ENCODE results near the gene TGM3. TPM values are rescaled to one million over a fixed set of nuclear protein-coding genes. Genes with fewer than 3 reads are reported as not detected.

Gene TGM3
- total and polyA plus RNA-seq, 2 donors (not counting 1 experiment from before 2014, with no cell fraction given): under 0.01 TPM; not detected in 1

- no peaks in the 10 kb centered on the region for H3K27me3 ChIP-seq (ENCODE audit: control insufficient read depth, insufficient read depth, low read length)
- TF ChIP-seq CTCF (conservative IDR thresholded peaks at IDR 0.05 in 1 of 2, IDR thresholded peaks at IDR 0.05 in 1 of 2; ENCODE audit: low read depth in 1 of 2, low read length in 2 of 2) (no peak), EZH2 (IDR thresholded peaks at IDR 0.05; ENCODE audit: low read length, missing control alignments) (no peak)
- DNase-seq (ENCODE audit: low read depth in 2 of 2): no peak
- H3K4me1 ChIP-seq (ENCODE audit: control insufficient read depth, extremely low read depth, insufficient read depth, low read length): no peaks in the 10 kb centered on the region
- no peaks in the 10 kb centered on the region for H4K20me1 ChIP-seq (ENCODE audit: control insufficient read depth, extremely low read depth, insufficient read depth, low read length)
- H3K27ac ChIP-seq (ENCODE audit: insufficient read depth, low read length): no peak overlapping the region
- H3K9ac ChIP-seq (ENCODE audit: insufficient read depth, low read length): no peak overlapping the region
- no peaks in the 10 kb centered on the region for H3K9me3 ChIP-seq (ENCODE audit: control insufficient read depth, insufficient read depth, low read depth, low read length)
- no peak overlapping the region for H3K4me2 ChIP-seq (ENCODE audit: extremely low read depth, insufficient read depth, low read length)
- H2AFZ ChIP-seq (ENCODE audit: low read length): no peak overlapping the region
- H3K36me3 ChIP-seq (ENCODE audit: control insufficient read depth, insufficient read depth, low read length): no peaks in the 10 kb centered on the region
- no peaks in the 10 kb centered on the region for H3K79me2 ChIP-seq (ENCODE audit: control insufficient read depth, insufficient read depth, low read length)
- no peak overlapping the region for H3K4me3 ChIP-seq (replicated peaks in 1 of 4; ENCODE audit: control extremely low read depth in 1 of 4, insufficient read depth in 1 of 4, low read depth in 3 of 4, low read length in 4 of 4)
These were observed 14.2 kb upstream of the TGM3 start for GRCh38 chr20:2281563-2281962.

- no peak for TF ChIP-seq EZH2 (IDR thresholded peaks at IDR 0.05; ENCODE audit: low read length, missing control alignments)
- no peak for TF ChIP-seq CTCF (conservative IDR thresholded peaks at IDR 0.05 in 1 of 2, IDR thresholded peaks at IDR 0.05 in 1 of 2; ENCODE audit: low read depth in 1 of 2, low read length in 2 of 2)
- H3K9me3 ChIP-seq (ENCODE audit: control insufficient read depth, insufficient read depth, low read depth, low read length): no peaks in the 10 kb centered on the region
These were observed 13.6 kb upstream of the TGM3 start for GRCh38 chr20:2282181-2282580.

GRCh38 chr20:2283706-2284423 lies 11.9 kb upstream of the TGM3 start:
- Histone ChIP-seq H3K9ac (ENCODE audit: insufficient read depth, low read length) (no peak overlapping the region), H3K4me1 (ENCODE audit: control insufficient read depth, extremely low read depth, insufficient read depth, low read length) (no peaks in the 10 kb centered on the region), H3K79me2 (ENCODE audit: control insufficient read depth, insufficient read depth, low read length) (no peaks in the 10 kb centered on the region), H4K20me1 (ENCODE audit: control insufficient read depth, extremely low read depth, insufficient read depth, low read length) (no peaks in the 10 kb centered on the region), H3K27me3 (ENCODE audit: control insufficient read depth, insufficient read depth, low read length) (no peaks in the 10 kb centered on the region), H3K4me3 (replicated peaks in 1 of 4; ENCODE audit: control extremely low read depth in 1 of 4, insufficient read depth in 1 of 4, low read depth in 3 of 4, low read length in 4 of 4) (no peak overlapping the region), H3K36me3 (ENCODE audit: control insufficient read depth, insufficient read depth, low read length) (no peaks in the 10 kb centered on the region), H3K27ac (ENCODE audit: insufficient read depth, low read length) (no peak overlapping the region), H3K9me3 (ENCODE audit: control insufficient read depth, insufficient read depth, low read depth, low read length) (no peaks in the 10 kb centered on the region), H3K4me2 (ENCODE audit: extremely low read depth, insufficient read depth, low read length) (no peak overlapping the region), H2AFZ (ENCODE audit: low read length) (no peak overlapping the region)
- TF ChIP-seq EZH2 (IDR thresholded peaks at IDR 0.05; ENCODE audit: low read length, missing control alignments): no peak
- no peak for TF ChIP-seq CTCF (conservative IDR thresholded peaks at IDR 0.05 in 1 of 2, IDR thresholded peaks at IDR 0.05 in 1 of 2; ENCODE audit: low read depth in 1 of 2, low read length in 2 of 2)
- peak in 1 of 2 donors; percentile 75 for DNase-seq (ENCODE audit: low read depth in 2 of 2)

More at GRCh38 chr20:2282181-2282580, 13.6 kb upstream of the TGM3 start:
- Histone ChIP-seq H3K36me3 (ENCODE audit: control insufficient read depth, insufficient read depth, low read length) (no peaks in the 10 kb centered on the region), H3K9ac (ENCODE audit: insufficient read depth, low read length) (no peak overlapping the region), H2AFZ (ENCODE audit: low read length) (no peak overlapping the region), H3K79me2 (ENCODE audit: control insufficient read depth, insufficient read depth, low read length) (no peaks in the 10 kb centered on the region), H4K20me1 (ENCODE audit: control insufficient read depth, extremely low read depth, insufficient read depth, low read length) (no peaks in the 10 kb centered on the region), H3K27ac (ENCODE audit: insufficient read depth, low read length) (no peak overlapping the region), H3K4me1 (ENCODE audit: control insufficient read depth, extremely low read depth, insufficient read depth, low read length) (no peaks in the 10 kb centered on the region), H3K4me2 (ENCODE audit: extremely low read depth, insufficient read depth, low read length) (no peak overlapping the region), H3K4me3 (replicated peaks in 1 of 4; ENCODE audit: control extremely low read depth in 1 of 4, insufficient read depth in 1 of 4, low read depth in 3 of 4, low read length in 4 of 4) (no peak overlapping the region), H3K27me3 (ENCODE audit: control insufficient read depth, insufficient read depth, low read length) (no peaks in the 10 kb centered on the region)
- no peak for DNase-seq (ENCODE audit: low read depth in 2 of 2)
